KMS-11 (cell line): Measurements from ENCODE around the gene ARPC4.
A peak's percentile ranks its signal among the peaks of the same experiment; 100 is the strongest.

Experiments used
- H2AFZ ChIP-seq: fragments of 200-600 bp; sonication (generic); 2 replicates; pipeline ENCODE4 v1.6.1; 2016; ENCODE audit warnings: antibody characterized with exemption, mixed run types, low read depth
- H3K27ac ChIP-seq: fragments of 200-600 bp; sonication (generic); 2 replicates; pipeline ENCODE4 v1.6.1; 2016; ENCODE audit warnings: mild to moderate bottlenecking, mixed run types
- H3K27me3 ChIP-seq: fragments of 200-600 bp; sonication (generic); 2 replicates; pipeline ENCODE4 v1.6.1; 2017; ENCODE audit warnings: mild to moderate bottlenecking, low read depth, mixed run types, moderate library complexity; ENCODE audit not compliant: insufficient read depth
- H3K36me3 ChIP-seq: fragments of 200-600 bp; sonication (generic); 2 replicates; pipeline ENCODE4 v1.6.1; 2017; ENCODE audit warnings: mild to moderate bottlenecking, mixed run types; ENCODE audit not compliant: insufficient read depth
- H3K4me1 ChIP-seq: fragments of 200-600 bp; sonication (generic); 2 replicates; pipeline ENCODE4 v1.6.1; 2016; ENCODE audit warnings: mild to moderate bottlenecking, low read depth, mixed run types; ENCODE audit not compliant: poor library complexity, severe bottlenecking
- H3K4me2 ChIP-seq: fragments of 200-600 bp; sonication (generic); 2 replicates; pipeline ENCODE4 v1.7.0; 2016; ENCODE audit warnings: mild to moderate bottlenecking, mixed run types
- H3K4me3 ChIP-seq: fragments of 200-600 bp; sonication (generic); IDR thresholded peaks from 2 replicates; pipeline ENCODE4 v1.6.1; 2017; ENCODE audit warnings: low read depth, low read length, mixed read lengths; ENCODE audit not compliant: insufficient read depth
- H3K79me2 ChIP-seq: fragments of 200-600 bp; sonication (generic); 2 replicates; pipeline ENCODE4 v1.6.1; 2016; ENCODE audit warnings: low read depth, mixed run types; ENCODE audit not compliant: insufficient read depth
- H3K9ac ChIP-seq: fragments of 200-600 bp; sonication (generic); 2 replicates; pipeline ENCODE4 v1.6.1; 2016; ENCODE audit warnings: mild to moderate bottlenecking, mixed run types
- H4K20me1 ChIP-seq: fragments of 200-600 bp; sonication (generic); 2 replicates; pipeline ENCODE4 v1.6.1; 2016; ENCODE audit warnings: mild to moderate bottlenecking, mixed run types; ENCODE audit not compliant: insufficient read depth
- CTCF ChIP-seq: fragments of 200-600 bp; sonication (generic); conservative IDR thresholded peaks from 2 replicates; pipeline ENCODE4 v1.6.1; 2017; ENCODE audit warnings: low read depth, mild to moderate bottlenecking, antibody characterized with exemption, low read length, moderate library complexity, mixed read lengths

The ARPC4 gene

GRCh38 chr3:9786825-9787669 lies 5.8 kb upstream of the ARPC4 start:
- no peak overlapping the region for H2AFZ ChIP-seq
- H3K4me2 ChIP-seq = no peak overlapping the region
- H3K4me1 ChIP-seq = peaks cover 4% of the 10 kb centered on the region
- H3K27ac ChIP-seq = no peak overlapping the region
- no peak overlapping the region for H3K9ac ChIP-seq
- H4K20me1 ChIP-seq = no peaks in the 10 kb centered on the region
- H3K4me3 ChIP-seq = no peak overlapping the region
- peak; percentile 53 for TF ChIP-seq CTCF
- H3K79me2 ChIP-seq = no peaks in the 10 kb centered on the region
- no peaks in the 10 kb centered on the region for H3K27me3 ChIP-seq
- no peaks in the 10 kb centered on the region for H3K36me3 ChIP-seq

DNA sequence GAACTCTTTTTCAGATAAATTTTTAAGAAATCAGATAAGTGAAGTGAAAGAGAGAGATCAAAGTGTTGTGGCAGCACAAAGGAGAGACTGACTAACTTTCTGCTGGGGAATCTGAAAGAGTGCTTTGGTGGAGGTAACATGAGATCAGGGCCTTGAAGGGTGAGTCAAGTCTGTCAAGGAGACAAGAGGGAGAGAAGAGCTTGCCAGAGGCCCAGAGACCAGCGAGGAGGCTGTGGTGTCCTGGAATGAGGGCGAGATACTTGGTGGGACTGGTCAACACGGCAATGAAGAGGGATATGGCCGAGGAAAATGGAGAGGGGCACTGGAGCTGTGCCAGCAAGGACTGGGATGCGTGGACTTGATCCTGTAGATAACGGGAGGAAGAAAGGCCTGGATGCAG lies 5.2 kb upstream of the ARPC4 start:
- TF ChIP-seq CTCF = no peak
- no peak overlapping the region for H3K4me3 ChIP-seq
- H3K9ac ChIP-seq = no peak overlapping the region
- H3K4me1 ChIP-seq = peaks cover 4% of the 10 kb centered on the region
- no peaks in the 10 kb centered on the region for H4K20me1 ChIP-seq
- no peak overlapping the region for H3K4me2 ChIP-seq
- H2AFZ ChIP-seq = no peak overlapping the region
- no peaks in the 10 kb centered on the region for H3K36me3 ChIP-seq
- H3K27ac ChIP-seq = no peak overlapping the region
- no peaks in the 10 kb centered on the region for H3K79me2 ChIP-seq
- H3K27me3 ChIP-seq = no peaks in the 10 kb centered on the region

- Histone ChIP-seq H3K27me3 (no peaks in the 10 kb centered on the region), H3K4me1 (peaks cover 7% of the 10 kb centered on the region), H3K9ac (no peak overlapping the region), H3K79me2 (peaks cover 30% of the 10 kb centered on the region), H3K4me3 (no peak overlapping the region), H3K4me2 (no peak overlapping the region), H3K36me3 (no peaks in the 10 kb centered on the region), H2AFZ (no peak overlapping the region), H3K27ac (no peak overlapping the region), H4K20me1 (no peaks in the 10 kb centered on the region)
- TF ChIP-seq CTCF = no peak
Observed at GRCh38 chr3:9791127-9791526, 1.8 kb upstream of the ARPC4 start.

GRCh38 chr3:9791790-9792404 lies 985 bp upstream of the ARPC4 start:
- peak overlapping the region; percentile 61; the same call in 1 of the 2 replicates for H2AFZ ChIP-seq
- peaks cover 7% of the 10 kb centered on the region for H3K4me1 ChIP-seq
- H3K4me2 ChIP-seq = peak overlapping the region; percentile 76
- peak overlapping the region; percentile 96 for H3K27ac ChIP-seq
- no peaks in the 10 kb centered on the region for H3K36me3 ChIP-seq
- peak overlapping the region; percentile 92 for H3K9ac ChIP-seq
- no peaks in the 10 kb centered on the region for H4K20me1 ChIP-seq
- peaks cover 30% of the 10 kb centered on the region for H3K79me2 ChIP-seq
- TF ChIP-seq CTCF = no peak
- H3K27me3 ChIP-seq = no peaks in the 10 kb centered on the region
- no peak overlapping the region for H3K4me3 ChIP-seq
